MM.1S (cell line): ENCODE measurements around the gene STAT6.

Experiments
- CTCF ChIP-seq: fragments of 300-600 bp; sonication (generic); IDR thresholded peaks from 2 replicates; pipeline ENCODE4 v1.5.1; 2016; ENCODE audit warnings: antibody characterized with exemption, low read length, mixed read lengths
- EZH2 ChIP-seq: fragments of 300-600 bp; sonication (generic); optimal IDR thresholded peaks from 2 replicates; pipeline ENCODE3; 2017; ENCODE audit warnings: low read depth, mild to moderate bottlenecking, antibody characterized with exemption, low read length, mixed read lengths
- EZH2phosphoT487 ChIP-seq: fragments of 300-600 bp; sonication (generic); IDR thresholded peaks from 2 replicates; pipeline ENCODE4 v1.6.1; 2018; ENCODE audit warnings: antibody characterized with exemption, low read length

- TF ChIP-seq CTCF = no peak
- no peak for TF ChIP-seq EZH2
- no peak for TF ChIP-seq EZH2phosphoT487
Measured at GRCh38 chr12:57148469-57149244, 37.5 kb upstream of the STAT6 start.
